GM19467 (cell line): Measurements from ENCODE around the gene MFAP1.
"Not testable (repeated sequence)": the region's sequence is repeated elsewhere in the genome, so short reads cannot be mapped to it uniquely, and the experiment has no call there.

Experiments used
- ATAC-seq: cut with Tn5 transposase; IDR thresholded peaks from one replicate; pipeline ENCODE4 v1.9.1; 2021; ENCODE audit warnings: mild to moderate bottlenecking, moderate library complexity; ENCODE audit not compliant: unreplicated experiment

MFAP1 gene

DNA sequence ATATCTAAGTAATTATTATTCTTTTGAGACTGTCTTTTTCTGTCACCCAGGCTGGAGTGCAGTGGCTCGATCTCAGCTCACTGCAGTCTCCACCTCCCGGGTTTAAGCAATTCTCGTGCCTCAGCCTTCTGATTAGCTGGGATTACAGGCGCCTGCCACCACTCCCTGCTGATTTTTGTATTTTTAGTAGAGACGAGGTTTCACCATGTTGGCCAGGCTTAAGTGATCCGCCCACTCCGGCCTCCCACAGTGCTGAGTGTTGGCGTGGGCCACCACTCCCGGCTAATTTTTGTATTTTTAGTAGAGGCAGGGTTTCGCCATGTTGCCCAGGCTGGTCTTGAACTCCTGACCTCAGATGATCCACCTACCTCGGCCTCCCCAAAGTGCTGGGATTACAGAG, 815 bp upstream of the MFAP1 start:
- not testable (repeated sequence) for ATAC-seq

DNA sequence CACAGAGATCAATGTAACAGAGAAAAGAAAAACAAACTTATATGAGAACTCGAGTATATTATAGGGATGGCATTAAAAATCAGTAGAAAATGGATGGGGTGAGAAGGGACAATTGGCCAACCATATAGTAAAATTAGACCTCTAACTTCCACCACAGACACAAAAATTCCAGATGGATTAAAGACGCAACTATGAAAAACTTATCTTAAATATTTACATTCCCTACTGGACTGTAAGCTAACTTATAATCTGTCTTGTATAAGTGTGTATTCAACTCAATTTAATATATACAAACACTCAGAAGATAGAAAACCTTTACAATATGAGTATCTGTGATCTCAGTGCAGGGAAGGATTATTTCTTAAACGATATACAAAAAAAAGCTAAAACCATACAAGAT, 3.0 kb downstream of the MFAP1 start:
- no peak for ATAC-seq

DNA sequence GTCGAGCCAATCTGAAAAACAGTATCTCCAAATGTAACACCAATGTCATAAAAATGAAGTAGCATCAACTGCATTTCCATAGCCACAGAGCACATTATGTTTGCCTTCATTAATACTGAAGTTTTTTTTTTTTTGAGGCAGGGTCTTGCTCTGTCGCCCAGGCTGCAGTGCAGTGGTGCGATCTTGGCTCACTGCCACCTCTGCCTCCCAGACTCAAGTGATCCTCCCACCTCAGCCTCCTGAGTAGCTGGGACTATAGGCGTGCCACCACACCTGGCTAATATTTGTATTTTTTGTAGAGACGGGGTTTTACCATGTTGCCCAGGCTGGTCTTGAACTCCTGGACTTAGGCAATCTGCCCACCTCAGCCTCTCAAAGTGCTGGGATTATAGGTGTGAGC, 9.4 kb downstream of the MFAP1 start:
- not testable (repeated sequence) for ATAC-seq

DNA sequence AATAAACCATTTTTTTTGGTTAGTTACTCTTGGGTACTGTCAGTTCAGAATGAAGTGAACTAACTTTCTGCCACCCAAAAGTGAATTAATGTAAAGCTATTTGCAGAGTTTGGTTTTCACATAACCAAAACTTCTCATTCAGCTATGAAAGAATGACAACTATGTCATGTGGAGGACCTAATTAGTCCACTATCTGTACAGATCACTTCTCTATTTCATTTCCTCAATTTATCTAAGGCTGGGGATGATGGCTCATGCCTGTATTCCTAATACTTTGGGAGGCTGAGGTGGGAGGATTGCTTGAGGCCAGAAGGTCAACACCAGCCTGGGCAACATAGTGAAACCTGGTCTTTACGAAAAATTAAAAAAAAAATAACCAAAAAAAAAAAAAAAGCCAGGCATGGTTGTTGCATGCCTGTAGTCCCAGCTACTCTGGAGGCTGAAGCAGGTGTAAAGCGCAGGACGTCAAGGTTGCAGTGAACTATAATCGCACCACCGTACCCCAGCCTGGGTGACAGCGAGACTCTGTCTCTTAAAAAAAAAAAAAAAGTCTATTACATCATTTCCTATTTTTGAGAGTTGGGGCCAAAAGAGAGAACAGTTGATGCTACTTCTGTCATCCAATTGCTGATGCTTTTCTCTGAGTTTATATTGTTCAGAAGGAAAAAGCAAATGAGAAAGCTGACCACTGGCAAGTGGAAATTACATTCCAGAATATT, 15.4 kb downstream of the MFAP1 start:
- no peak for ATAC-seq

DNA sequence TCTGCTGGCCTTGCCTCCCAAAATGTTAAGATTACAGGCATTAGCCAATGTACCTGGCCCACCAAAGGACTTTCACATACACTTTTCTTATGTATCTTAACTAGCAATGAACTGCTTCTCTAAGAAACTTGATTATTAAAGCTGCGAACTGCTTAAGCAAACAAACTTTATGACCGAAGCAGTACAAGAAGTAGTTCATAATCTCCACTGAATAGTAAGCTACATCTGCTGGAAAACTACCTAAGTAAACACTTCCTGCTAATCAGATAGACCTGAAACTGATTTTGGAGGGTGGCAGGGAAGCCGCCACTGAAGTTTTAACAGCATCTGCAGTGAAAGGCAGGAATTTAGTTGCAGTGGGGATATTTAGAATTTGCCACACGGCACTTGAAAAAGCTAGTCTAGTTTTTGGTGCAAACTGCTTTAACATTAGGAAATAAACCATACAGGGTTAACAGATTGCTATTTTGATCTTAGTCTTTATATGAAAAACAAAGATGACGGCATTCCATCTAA, 16.0 kb downstream of the MFAP1 start:
- ATAC-seq, result no peak

DNA sequence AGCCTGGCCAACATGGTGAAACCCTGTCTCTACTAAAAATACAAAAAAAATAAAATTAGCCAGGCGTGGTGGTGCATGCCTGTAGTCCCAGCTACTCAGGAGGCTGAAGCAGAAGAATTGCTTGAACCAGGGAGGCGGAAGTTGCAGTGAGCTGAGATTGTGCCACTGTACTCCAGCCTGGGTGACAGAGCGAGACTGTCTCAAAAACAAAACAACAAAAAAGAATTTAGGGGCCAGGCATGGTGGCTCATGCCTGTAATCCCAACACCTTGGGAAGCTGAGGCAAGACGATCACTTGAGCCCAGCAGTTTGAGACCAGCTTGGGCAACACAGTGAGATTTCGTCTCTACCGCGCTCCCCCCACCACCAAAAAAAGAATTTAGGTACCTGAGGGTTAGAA, 21.8 kb downstream of the MFAP1 start:
- not testable (repeated sequence) for ATAC-seq

DNA sequence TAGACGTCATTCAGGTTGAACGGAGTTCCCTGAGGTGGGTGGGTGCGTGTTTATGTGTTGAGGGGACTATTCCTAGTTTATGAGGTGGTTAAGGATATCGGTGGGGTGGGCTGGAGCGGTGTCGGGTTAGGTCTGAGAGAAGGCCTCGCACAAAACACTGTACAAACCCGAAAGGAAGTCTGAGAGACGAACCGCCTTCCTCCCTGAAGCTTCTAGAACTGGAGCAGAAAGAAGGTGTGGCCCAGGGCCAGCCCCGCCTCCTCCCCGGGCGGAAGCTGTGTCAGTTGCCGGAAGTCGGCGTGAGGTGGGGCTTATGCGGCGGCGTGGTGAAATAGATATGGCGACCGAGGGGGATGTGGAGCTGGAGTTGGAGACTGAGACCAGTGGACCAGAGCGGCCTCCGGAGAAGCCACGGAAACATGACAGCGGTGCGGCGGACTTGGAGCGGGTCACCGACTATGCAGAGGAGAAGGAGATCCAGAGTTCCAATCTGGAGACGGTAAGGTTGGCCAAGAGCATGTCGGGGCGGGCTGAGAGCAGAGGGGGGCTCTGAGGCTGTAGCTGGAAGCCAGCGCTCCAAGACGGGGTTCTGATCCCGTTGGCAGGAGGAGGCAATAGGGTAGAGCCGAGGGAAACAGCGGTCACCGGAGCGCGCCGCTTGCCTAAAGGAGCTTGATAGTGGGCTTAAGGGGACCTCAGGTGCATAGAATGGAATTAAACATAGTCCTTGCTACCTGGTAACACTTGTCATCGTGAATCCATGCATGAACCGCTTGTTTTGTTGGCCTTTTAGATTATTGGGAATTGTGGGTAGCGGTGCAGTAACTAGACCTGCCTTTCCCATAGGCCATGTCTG, 24.0 kb downstream of the MFAP1 start, which contains the start of gene HYPK:
HYPK (plus strand) TSS at position 314 of the 856 bp plus-strand sequence; CDS start at position 338, 24 bp downstream.
- ATAC-seq, result peak; percentile 87

DNA sequence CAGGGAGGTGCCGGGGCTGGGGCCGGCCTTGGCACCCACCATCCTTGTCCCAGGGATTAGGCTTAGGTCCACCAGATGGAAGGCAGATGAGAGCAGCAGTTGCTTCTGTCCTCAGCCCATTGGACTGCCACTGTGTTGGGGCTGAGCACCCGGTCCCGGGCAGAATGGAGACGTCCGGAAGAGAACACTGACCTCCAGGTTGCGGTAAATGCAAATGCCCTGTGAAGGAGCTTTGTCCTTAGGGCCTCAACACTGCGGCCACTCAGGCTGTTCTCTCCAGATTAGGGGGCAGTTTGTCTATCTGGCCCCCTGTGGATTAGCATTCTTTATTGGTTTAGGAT, 24.6 kb downstream of the MFAP1 start, which contains the start of gene SERINC4:
SERINC4 (minus strand) TSS at position 276 of the 341 bp plus-strand sequence; CDS start at position 42, 234 bp downstream.
- no peak for ATAC-seq

DNA sequence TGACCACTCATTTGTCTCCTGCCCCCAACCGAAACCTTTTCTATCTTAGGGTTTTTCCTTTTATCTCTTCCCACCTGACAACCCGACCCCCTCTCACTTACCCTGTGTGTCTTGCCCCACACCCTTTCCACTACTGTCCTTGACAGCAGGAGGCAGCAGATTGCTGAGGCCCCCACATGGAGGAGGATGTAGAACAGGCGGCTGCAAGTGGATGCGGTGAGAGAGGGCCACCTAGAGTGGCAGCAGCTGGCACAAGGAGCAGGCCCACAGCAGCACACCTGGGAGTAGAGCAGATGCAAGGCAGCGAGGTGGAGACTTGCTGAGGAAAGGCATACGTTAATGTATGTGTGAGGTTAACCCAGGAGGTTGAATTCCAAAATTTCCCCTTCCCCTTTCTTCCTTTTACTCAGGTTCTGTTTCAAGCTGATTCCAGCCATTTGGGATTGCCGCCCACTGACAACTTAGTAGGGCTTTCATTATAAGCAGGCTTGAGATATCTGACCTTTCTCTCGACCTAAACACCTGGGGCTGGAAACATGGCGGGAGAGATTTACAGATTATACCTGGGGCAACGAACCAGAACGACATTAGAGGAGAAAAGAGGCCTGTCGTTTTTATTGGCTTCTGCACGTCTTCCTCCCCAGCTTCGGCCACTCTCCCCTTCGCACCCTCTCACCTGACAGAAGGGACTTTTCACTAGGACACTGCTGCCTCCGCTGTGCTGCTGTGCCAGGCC, 25.1 kb downstream of the MFAP1 start:
- no peak for ATAC-seq

DNA sequence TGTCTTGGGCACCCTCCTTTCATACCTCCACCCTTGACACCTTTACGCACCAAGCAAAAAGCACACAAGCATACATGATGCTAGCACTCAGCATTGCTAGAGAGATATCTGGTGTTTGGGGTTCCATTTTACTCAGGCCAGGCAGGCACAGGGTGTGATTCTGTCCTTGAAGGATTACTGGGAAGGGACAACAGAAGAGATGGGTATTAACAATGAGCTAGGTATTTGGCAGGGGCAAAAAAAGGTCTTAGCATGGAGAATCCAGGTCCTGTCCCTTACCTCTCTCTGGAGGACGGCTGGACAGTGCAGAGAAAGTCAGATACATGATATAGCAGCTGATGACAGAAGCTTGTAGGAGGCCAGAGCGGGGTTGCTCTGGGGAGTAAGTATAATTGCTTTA, 27.9 kb downstream of the MFAP1 start:
- ATAC-seq, result no peak

DNA sequence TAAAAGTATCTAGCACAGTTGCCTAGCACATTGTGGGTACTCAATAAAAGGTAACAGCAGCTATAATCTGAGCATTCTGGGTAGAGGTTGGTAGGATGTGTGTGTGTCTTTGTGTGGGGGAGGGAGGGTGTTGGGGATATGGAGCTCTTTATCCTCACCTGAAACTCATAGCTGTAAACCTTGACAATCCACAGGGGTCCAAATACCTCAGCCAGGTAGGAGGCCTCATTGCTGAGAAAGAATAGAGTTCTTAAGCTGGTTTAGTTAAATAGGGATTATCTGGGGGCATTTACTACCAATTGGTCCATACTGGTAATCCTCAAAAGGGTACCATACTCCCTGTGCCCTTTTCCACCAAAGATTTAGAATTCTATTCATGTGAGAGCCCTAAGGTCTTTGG, 28.5 kb downstream of the MFAP1 start:
- no peak for ATAC-seq

DNA sequence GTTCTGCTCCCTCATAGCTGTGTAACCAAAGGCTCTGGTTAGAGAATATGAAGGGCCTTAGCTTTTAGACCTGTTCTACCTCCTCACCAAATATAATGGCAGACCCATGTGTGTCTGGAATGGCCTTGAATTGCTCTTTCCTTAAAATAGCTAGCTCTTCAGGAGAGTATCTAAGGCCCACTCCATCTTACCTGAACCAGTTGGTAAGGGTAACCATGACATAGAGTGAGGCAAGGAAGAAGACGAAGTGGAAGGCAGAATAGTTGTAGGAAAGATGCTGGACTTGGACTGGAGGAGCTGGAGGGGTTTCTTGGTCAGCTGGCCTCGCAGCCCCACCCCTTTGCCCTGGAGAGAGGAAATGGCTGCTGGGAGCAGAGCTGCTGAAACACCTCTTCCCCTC, 29.3 kb downstream of the MFAP1 start:
- ATAC-seq, result no peak

DNA sequence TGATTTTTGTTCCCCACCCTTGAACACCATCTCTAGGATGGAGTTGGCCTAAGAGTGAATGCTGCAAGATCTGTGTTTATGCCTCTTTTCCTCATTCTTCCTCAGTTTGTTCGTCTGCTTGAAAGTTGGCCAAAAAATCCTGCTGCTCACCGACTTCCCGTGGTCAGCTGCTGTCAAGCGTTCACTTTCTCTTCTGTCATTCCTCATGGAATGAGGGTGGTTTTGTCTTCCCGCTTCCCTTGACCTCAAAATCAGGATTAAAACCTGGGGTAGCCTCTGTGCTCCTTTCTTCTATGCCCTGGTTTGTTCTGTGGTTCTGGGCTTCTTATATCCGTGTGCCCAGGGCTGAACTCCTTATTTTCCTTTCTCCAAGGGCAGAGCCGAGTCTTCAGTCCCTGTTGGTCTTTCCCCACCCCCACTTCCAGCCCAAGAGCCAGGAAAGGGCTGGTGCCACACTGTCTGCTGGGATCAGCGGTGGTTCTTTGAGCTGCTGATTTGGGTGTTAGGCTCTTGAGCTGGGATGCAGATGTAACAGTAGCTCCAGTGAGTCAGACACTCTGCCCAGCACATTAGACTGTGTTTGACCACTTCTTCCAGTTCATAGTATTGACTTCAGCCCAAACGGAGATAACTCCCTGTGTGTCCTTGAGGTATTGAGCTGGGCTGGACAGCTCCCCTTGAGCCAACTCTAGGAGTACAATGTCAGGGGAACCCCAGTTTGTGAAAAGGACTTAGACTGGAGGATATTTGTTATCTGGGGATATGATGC, 30.0 kb downstream of the MFAP1 start:
- ATAC-seq, result no peak

DNA sequence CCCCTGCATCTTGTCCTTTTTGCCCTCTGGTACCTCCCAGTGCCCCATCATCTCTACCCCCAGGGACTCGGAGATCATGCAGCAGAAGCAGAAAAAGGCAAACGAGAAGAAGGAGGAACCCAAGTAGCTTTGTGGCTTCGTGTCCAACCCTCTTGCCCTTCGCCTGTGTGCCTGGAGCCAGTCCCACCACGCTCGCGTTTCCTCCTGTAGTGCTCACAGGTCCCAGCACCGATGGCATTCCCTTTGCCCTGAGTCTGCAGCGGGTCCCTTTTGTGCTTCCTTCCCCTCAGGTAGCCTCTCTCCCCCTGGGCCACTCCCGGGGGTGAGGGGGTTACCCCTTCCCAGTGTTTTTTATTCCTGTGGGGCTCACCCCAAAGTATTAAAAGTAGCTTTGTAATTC, 30.8 kb downstream of the MFAP1 start:
- ATAC-seq, result no peak

DNA sequence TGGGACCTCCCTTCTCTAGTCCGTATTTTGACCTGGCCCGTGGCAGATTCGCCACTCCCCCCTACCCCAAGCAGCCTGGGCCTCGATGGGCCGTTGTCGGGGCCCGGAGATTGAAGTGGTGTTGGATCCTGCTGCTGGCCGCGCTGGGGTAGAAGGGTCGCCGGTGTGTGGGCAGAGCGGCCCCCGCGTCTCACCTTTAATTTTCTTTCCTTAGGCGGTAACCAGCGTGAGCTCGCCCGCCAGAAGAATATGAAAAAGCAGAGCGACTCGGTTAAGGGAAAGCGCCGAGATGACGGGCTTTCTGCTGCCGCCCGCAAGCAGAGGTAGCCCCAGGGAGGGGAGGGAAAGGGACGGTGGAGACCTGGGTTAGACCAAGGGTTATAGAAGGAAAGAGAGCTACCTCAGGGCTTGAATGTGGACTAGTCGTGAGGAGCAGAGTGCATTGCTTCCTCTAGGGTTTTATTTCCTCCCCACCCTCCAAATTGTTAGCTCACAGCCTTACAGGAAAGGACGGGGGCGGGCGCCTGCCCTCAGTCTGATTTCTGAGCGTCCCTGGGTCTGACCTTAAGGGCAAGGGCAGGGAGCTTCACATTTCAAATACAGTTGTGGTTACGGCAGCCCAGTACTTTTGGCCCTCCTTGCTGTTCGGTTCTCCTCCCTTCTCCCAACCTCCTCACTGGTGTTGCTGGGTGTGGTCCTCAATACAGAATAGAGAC, 31.6 kb downstream of the MFAP1 start:
- no peak for ATAC-seq

DNA sequence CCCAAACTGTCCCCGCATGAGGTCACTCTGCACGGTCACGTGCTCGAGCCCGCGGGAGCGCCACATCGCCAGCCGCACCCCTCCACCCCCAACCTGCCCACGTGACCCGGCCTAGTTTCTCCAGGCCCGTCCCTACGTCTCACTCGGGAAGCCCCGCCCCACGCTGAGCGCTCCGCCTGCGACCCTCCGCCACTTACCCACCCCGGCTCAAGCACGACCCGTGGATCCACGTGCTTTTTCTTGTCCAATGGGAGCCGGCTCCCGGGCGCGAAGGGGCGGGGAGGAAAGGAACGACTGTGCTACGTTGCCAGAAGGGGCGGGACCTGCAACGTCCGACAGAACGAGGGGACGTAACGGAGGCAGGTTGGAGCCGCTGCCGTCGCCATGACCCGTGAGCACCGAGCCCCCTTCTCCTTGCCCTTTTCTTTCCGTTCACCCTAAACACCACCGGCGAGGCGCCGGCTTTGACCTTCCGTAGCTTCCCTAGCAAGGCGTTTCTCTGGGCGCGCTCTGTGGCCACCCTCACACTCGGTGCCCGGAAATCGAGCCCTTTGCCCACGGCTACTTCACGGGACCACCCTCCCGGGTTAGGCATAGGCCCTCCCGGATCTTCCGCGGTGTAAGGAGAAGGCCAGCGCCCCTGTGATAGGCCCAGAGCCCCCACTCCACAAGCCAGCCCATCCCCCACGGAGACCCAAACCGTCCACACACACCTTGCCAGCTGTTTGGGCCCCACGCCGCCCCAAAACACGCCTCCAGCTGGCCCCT, 32.3 kb downstream of the MFAP1 start, which contains the start of gene SERF2:
SERF2 (plus strand) TSS at position 328 of the 768 bp plus-strand sequence; CDS start at position 385, 57 bp downstream.
- ATAC-seq, result peak; percentile 78

DNA sequence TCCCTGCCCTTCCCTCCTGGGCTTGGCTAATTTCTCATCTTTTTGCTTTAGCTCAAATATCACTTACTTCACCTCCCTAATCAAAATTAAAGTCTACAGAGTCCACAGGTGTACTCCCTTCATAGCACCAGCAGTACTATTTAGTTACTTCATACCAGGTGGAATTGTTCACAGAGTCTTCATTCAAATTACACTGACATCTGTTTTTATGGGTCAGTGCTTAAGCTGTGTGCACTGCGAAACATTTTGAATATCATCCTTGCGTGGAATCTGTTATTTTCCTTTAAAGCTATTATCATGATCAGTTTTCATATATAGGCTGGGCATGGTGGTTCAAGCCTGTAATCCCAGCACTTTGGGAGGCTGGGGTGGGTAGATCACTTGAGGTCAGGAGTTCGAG, 35.1 kb downstream of the MFAP1 start:
- no peak for ATAC-seq

DNA sequence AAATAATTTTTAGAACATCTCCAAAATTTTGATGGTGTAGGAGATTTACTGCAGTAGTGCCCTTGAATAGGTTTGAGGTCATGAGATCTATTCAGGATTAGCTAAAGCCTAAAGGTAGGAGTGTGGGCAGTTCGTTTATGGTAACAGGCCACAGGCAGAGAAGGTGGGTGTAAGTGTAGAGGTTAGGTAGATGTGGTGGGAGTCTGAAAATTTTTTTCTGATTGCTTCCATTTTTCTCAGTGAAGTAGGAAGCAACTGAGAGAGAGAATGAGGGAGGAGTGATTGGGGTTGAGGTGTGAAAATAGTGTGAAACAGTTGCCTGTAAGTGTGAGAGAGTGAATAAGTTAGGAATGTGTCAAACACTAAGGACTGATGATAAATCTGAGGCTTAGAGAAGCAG, 45.5 kb downstream of the MFAP1 start:
- ATAC-seq, result no peak
